ENCODE measurements around the gene MED16. TPM values are rescaled to one million over a fixed set of nuclear protein-coding genes. Genes with fewer than 3 reads are reported as not detected.
A peak's percentile ranks its signal among the peaks of the same experiment; 100 is the strongest.

Gene MED16
- total and polyA plus RNA-seq, 2 of the 13 experiments (the other 11 are each of a cell fraction or from before 2014, with no cell fraction given), result 13.3 to 14.8 TPM

DNA sequence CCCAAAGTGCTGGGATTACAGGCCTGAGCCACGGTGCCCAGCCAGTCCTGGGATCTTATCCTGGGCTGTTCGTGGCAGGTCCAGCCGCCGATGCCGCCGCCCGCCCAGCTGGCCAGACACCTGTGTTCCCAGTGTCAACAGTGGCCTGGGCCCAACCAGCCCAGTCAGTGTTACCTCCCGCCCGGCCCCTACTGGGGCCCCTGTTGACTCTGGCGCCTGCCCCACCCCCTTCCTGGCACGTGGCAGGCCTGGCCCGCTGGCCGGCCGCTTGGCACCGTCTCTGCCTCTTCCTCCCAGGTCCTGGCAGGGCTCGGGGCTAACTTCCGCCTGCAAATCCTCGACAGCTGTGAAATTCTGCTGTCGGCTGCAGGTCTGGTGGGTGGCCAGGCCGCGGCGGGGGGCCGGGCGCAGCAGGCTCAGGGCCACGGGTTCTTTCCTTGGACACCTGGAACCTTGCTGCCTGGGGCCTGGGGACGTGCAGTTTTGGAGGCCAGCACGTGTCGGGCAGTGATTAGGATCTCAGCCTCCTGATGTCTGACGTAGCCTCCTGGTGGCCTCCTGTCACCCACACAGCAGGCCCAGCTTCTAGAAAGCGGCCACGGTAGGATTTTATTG, 42.0 kb upstream of the MED16 start (continued):
- TF ChIP-seq NAIF1 (CRISPR knock-in tag; IDR thresholded peaks at IDR 0.05; ENCODE audit: borderline replicate concordance), result no peak
- 0 out of 2 replicates have a peak, but pooled peaks have one; percentile 36 for TF ChIP-seq ZSCAN29 (CRISPR knock-in tag; conservative IDR thresholded peaks at IDR 0.05)
- TF ChIP-seq, protein P1, sequence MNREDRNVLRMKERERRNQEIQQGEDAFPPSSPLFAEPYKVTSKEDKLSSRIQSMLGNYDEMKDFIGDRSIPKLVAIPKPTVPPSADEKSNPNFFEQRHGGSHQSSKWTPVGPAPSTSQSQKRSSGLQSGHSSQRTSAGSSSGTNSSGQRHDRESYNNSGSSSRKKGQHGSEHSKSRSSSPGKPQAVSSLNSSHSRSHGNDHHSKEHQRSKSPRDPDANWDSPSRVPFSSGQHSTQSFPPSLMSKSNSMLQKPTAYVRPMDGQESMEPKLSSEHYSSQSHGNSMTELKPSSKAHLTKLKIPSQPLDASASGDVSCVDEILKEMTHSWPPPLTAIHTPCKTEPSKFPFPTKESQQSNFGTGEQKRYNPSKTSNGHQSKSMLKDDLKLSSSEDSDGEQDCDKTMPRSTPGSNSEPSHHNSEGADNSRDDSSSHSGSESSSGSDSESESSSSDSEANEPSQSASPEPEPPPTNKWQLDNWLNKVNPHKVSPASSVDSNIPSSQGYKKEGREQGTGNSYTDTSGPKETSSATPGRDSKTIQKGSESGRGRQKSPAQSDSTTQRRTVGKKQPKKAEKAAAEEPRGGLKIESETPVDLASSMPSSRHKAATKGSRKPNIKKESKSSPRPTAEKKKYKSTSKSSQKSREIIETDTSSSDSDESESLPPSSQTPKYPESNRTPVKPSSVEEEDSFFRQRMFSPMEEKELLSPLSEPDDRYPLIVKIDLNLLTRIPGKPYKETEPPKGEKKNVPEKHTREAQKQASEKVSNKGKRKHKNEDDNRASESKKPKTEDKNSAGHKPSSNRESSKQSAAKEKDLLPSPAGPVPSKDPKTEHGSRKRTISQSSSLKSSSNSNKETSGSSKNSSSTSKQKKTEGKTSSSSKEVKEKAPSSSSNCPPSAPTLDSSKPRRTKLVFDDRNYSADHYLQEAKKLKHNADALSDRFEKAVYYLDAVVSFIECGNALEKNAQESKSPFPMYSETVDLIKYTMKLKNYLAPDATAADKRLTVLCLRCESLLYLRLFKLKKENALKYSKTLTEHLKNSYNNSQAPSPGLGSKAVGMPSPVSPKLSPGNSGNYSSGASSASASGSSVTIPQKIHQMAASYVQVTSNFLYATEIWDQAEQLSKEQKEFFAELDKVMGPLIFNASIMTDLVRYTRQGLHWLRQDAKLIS (CRISPR knock-in tag; IDR thresholded peaks at IDR 0.05), result peak; percentile 68; the same call in 1 of the 2 replicates
- TF ChIP-seq ZBTB7B (CRISPR knock-in tag; IDR thresholded peaks at IDR 0.05), result peak; percentile 97
- TF ChIP-seq ZNF792 (CRISPR knock-in tag; IDR thresholded peaks at IDR 0.05), result peak; percentile 80; the same call in 1 of the 2 replicates
- TF ChIP-seq POLR2A (IDR thresholded peaks at IDR 0.05; ENCODE audit: insufficient read depth in 1 of 2, low read depth in 2 of 2, low read length in 2 of 2), result peak in 1 of 2 experiments; percentile 15; a peak in 2 of 4 replicates
- no peak for TF ChIP-seq SYNCRIP (IDR thresholded peaks at IDR 0.05; ENCODE audit: insufficient read depth, low read depth, low read length)
- no peak for TF ChIP-seq RAD51 (IDR thresholded peaks at IDR 0.05; ENCODE audit: borderline replicate concordance)
- no peak for TF ChIP-seq MATR3 (CRISPR knock-in tag; IDR thresholded peaks at IDR 0.05)
- TF ChIP-seq ZNF33A (CRISPR knock-in tag; IDR thresholded peaks at IDR 0.05; ENCODE audit: borderline replicate concordance), result no peak
- TF ChIP-seq, protein P2, sequence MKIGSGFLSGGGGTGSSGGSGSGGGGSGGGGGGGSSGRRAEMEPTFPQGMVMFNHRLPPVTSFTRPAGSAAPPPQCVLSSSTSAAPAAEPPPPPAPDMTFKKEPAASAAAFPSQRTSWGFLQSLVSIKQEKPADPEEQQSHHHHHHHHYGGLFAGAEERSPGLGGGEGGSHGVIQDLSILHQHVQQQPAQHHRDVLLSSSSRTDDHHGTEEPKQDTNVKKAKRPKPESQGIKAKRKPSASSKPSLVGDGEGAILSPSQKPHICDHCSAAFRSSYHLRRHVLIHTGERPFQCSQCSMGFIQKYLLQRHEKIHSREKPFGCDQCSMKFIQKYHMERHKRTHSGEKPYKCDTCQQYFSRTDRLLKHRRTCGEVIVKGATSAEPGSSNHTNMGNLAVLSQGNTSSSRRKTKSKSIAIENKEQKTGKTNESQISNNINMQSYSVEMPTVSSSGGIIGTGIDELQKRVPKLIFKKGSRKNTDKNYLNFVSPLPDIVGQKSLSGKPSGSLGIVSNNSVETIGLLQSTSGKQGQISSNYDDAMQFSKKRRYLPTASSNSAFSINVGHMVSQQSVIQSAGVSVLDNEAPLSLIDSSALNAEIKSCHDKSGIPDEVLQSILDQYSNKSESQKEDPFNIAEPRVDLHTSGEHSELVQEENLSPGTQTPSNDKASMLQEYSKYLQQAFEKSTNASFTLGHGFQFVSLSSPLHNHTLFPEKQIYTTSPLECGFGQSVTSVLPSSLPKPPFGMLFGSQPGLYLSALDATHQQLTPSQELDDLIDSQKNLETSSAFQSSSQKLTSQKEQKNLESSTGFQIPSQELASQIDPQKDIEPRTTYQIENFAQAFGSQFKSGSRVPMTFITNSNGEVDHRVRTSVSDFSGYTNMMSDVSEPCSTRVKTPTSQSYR (CRISPR knock-in tag; IDR thresholded peaks at IDR 0.05; ENCODE audit: borderline replicate concordance), result peak; percentile 96
- TF ChIP-seq ZNF749 (CRISPR knock-in tag; IDR thresholded peaks at IDR 0.05; ENCODE audit: borderline replicate concordance), result no peak; the same call in 1 of the 2 replicates
- TF ChIP-seq FOXJ3 (CRISPR knock-in tag; IDR thresholded peaks at IDR 0.05; ENCODE audit: borderline replicate concordance), result peak; percentile 87
- TF ChIP-seq FIP1L1 (IDR thresholded peaks at IDR 0.05; ENCODE audit: borderline replicate concordance, insufficient read depth, low read depth, low read length), result no peak
- peak; percentile 93 for TF ChIP-seq ZFX (CRISPR knock-in tag; IDR thresholded peaks at IDR 0.05; ENCODE audit: low read depth)
- TF ChIP-seq ZNF788 (CRISPR knock-in tag; IDR thresholded peaks at IDR 0.05; ENCODE audit: borderline replicate concordance), result peak; percentile 76; the same call in 1 of the 2 replicates
- peak; percentile 90 for TF ChIP-seq RBM39 (IDR thresholded peaks at IDR 0.05; ENCODE audit: low read depth, low read length, poor library complexity, severe bottlenecking)
- peak; percentile 97 for TF ChIP-seq ZKSCAN8 (CRISPR knock-in tag; IDR thresholded peaks at IDR 0.05; ENCODE audit: borderline replicate concordance)
- peak; percentile 91 for TF ChIP-seq RARA (CRISPR knock-in tag; IDR thresholded peaks at IDR 0.05)
- peak; percentile 90 for TF ChIP-seq GABPB1 (CRISPR knock-in tag; IDR thresholded peaks at IDR 0.05)
- TF ChIP-seq POLR2G (IDR thresholded peaks at IDR 0.05; ENCODE audit: low read depth, low read length), result no peak; the same call in 1 of the 2 replicates
